Thymus (tissue), 11 donors: ENCODE measurements around the gene KCNH2. TPM values are rescaled to one million over a fixed set of nuclear protein-coding genes. Genes with fewer than 3 reads are reported as not detected.

ENCODE experiments used
- DNase-seq, 9 donors: peaks; one replicate each; pipeline ENCODE4 v3.0.0-alpha.2; 2013; ENCODE audit warnings: low spot score in 9 of 9, low read depth in 6 of 9, missing footprints in 1 of 9
- H3K27ac ChIP-seq, 2 donors: one replicate each; pipeline ENCODE4 v1.5.1; 2013; ENCODE audit warnings: control low read depth in 1 of 2, low read depth in 1 of 2, low read length in 1 of 2, mild to moderate bottlenecking in 1 of 2, moderate library complexity in 1 of 2
- H3K27me3 ChIP-seq, 2 donors: one replicate each; pipeline ENCODE4 v1.5.1; 2013; ENCODE audit warnings: low read length in 1 of 2; ENCODE audit not compliant: control insufficient read depth in 2 of 2, insufficient read depth in 1 of 2
- H3K36me3 ChIP-seq, 2 donors: one replicate each; pipeline ENCODE4 v1.5.1; 2013; ENCODE audit warnings: low read length in 1 of 2, mild to moderate bottlenecking in 1 of 2, moderate library complexity in 1 of 2; ENCODE audit not compliant: control insufficient read depth in 2 of 2, insufficient read depth in 2 of 2
- H3K4me1 ChIP-seq, 2 donors: one replicate each; pipeline ENCODE4 v1.5.1; 2013; ENCODE audit warnings: low read length in 2 of 2; ENCODE audit not compliant: control insufficient read depth in 2 of 2, insufficient read depth in 2 of 2
- H3K4me3 ChIP-seq, 2 donors: one replicate each; pipeline ENCODE4 v1.5.1; 2013; ENCODE audit warnings: low read length in 2 of 2, control low read depth in 1 of 2, mild to moderate bottlenecking in 1 of 2
- H3K9me3 ChIP-seq, 2 donors: one replicate each; pipeline ENCODE4 v1.5.1; 2013; ENCODE audit warnings: low read length in 1 of 2, mild to moderate bottlenecking in 1 of 2; ENCODE audit not compliant: control insufficient read depth in 2 of 2, insufficient read depth in 1 of 2
- WGBS: extraction: QIAGEN DNeasy Blood & Tissue Kit; methylation state at CpG from one replicate; pipeline ENCODE4 v1.1.7; 2013; 5-methylcytosine and 5-hydroxymethylcytosine counted together
- polyA plus RNA-seq: library from polyadenylated mRNA; stranded (reverse); fragments of 200-250 nt; gene quantifications from one replicate; pipeline ENCODE4 v1.2.3, GENCODE V29; 2013
- total RNA-seq: library from RNA; stranded (reverse); fragments of 120-200 nt; gene quantifications from one replicate; pipeline ENCODE4 v1.2.4, GENCODE V29; 2013
- donor health status: healthy.

KCNH2 gene
- total and polyA plus RNA-seq, 2 donors = 1.5 to 2.3 TPM

DNA sequence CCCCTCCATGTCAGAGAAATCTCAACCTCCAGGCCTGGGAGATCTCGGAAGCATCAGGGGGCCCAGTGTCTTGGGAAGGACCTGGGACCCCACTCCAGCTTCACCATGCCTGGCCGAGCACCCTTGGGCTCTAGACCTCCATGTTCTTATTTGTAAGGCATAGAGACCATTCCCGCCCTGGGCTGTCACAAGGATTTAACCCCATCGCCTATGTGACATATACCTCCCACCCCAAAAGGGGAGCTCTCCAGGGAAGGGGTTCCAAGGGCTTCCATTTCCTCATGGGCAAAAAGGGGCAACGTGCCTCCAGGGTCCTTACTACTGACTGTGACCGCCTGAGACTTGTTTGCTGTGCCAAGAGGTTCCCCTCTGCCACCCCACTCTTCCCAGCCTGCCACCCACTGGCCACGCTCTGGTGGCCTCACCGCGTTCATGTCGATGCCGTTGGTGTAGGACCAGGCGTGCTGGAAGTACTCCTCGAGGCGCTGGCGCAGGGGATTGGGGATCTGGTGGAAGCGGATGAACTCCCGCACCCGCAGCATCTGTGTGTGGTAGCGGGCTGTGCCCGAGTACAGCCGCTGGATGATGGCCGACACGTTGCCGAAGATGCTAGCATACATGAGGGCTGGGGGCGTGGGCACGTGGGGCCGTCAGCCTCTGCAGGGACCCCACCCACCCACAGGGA, 27.5 kb downstream of the KCNH2 start:
- Histone ChIP-seq H3K36me3 (no peaks in the 10 kb centered on the region), H3K4me3 (no peak overlapping the region), H3K27ac (no peak overlapping the region), H3K27me3 (peaks cover 2 to 66% of the 10 kb centered on the region in 2 donors), H3K4me1 (no peaks in the 10 kb centered on the region), H3K9me3 (no peaks in the 10 kb centered on the region)
- no peak for DNase-seq
- 97% methylated on average over 27 of the region's 27 CpGs for WGBS

DNA sequence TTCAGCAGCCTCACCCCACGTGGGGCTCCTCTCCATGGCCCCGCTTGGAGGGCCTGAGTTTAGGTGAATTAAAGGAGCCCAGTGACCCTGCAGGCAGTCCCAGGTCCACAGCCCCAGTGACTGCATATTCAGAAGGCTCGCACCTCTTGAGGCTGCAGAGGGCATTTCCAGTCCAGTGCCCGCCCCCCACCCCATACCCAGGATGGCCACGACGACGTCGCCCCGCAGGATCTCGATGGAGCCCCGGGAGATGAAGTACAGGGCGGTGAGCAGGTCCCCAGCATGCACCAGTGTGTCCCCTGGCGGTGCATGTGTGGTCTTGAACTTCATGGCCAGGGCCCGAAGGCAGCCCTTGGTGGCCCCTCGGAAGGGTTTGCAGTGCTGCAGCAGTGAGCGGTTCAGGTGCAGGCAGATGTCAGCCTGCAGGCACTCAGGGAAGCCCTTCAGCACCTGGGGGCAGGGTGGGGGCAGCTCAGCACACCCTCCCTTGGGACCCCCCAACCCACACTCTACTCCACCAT, 28.1 kb downstream of the KCNH2 start:
- WGBS = 96% methylated on average over 16 of the region's 16 CpGs
- no peak for DNase-seq
- Histone ChIP-seq H3K4me1 (no peaks in the 10 kb centered on the region), H3K27ac (no peak overlapping the region), H3K9me3 (no peaks in the 10 kb centered on the region), H3K27me3 (peaks cover 2 to 65% of the 10 kb centered on the region in 2 donors), H3K36me3 (no peaks in the 10 kb centered on the region), H3K4me3 (no peak overlapping the region)

DNA sequence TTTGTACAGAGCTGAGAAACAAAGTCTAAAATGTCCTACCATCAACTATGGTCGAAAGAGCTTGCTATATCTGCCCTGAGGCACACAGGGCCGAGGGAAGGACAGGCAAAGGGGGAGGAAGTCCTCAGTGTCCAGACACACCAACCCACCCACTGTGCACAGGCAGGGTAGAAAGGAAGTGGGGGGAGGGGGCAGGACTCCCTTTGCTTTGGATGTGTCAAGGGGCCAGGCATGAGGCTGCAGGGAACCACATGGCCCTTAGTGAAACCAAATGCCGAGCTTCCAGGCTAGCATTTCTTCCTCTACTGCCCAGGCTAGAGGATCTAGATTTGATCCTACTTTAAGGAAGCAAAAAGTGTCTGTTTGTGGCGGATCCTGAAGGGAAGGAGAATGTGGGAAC, 28.6 kb downstream of the KCNH2 start:
- peaks cover 0 to 60% of the 10 kb centered on the region in 2 donors for H3K27me3 ChIP-seq

DNA sequence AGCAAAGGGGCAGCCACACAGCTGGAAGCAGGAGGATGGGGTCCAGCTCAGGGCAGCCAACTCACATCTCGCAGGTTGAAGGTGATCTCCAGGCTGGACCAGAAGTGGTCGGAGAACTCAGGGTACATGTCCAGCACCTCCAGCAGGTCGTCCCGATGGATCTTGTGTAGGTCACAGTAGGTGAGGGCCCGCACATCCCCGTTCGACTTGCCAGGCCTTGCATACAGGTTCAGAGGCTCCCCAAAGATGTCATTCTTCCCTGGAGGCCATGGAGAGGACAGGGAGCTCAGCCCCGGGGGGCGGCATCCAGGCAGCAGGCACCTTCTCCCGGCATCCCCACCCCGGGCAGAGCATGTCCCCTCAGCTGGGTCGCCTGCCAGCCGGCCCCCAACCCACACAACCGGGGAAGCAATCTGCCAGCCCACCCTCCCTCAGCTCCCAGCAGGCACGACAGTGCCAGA, 29.3 kb downstream of the KCNH2 start:
- no peak for DNase-seq
- peaks cover 0 to 54% of the 10 kb centered on the region in 2 donors for H3K27me3 ChIP-seq
- WGBS = 93% methylated on average over 15 of the region's 15 CpGs
- H3K4me1 ChIP-seq = no peaks in the 10 kb centered on the region
- no peaks in the 10 kb centered on the region for H3K36me3 ChIP-seq
- H3K4me3 ChIP-seq = no peak overlapping the region
- no peak overlapping the region for H3K27ac ChIP-seq
- no peaks in the 10 kb centered on the region for H3K9me3 ChIP-seq

More for the DNA sequence above, 28.6 kb downstream of the KCNH2 start:
- Histone ChIP-seq H3K4me3 (no peak overlapping the region), H3K4me1 (no peaks in the 10 kb centered on the region), H3K36me3 (no peaks in the 10 kb centered on the region), H3K27ac (no peak overlapping the region), H3K9me3 (no peaks in the 10 kb centered on the region)
- 87% methylated on average over 4 of the region's 4 CpGs for WGBS
- DNase-seq = no peak

DNA sequence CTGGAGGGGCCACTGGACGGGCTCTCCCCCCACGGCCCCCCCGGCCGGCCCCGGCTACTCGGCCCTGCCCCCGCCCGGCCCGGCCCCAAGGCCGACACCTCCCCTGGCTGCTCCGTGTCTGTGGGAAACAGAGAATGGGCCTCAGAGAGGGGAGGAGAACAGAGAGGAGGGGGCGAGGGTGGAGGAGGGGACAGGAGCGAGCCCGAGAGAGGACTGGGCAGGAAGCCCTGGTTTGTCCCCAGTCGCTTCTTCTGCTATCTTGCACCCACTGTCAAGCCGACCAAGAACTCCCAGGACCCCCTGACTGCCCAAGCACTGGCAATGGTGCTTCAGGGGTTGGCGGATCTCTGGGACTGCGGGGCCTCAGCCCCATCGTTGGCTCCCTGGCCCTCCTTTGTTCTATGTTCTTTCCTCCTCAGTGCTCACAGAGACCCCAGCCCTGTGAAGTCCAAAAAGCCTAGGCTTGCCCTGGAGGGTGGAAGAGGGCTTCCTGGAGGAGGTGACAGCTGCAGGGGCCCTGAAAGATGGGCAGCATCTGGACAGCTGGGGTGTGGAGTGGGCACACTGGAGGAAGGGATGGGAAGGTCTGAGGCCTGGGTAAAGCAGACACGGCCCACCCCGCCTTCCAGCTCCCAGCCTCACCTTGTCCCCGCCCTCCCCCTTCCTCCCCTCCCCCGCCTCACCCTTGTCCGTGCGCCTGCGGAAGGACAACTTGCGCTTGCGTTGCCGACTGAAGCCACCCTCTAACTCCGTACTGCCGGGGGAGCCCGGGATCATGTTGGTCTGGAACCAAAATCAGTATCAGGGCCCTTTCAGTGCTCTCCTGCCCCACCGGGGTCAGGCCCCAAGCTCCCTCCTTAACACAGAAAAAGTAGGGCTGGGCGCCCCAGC, 30.1 kb downstream of the KCNH2 start:
- H3K36me3 ChIP-seq = no peaks in the 10 kb centered on the region
- H3K4me3 ChIP-seq = no peak overlapping the region
- no peaks in the 10 kb centered on the region for H3K9me3 ChIP-seq
- 54% methylated on average over 34 of the region's 34 CpGs for WGBS
- H3K4me1 ChIP-seq = no peaks in the 10 kb centered on the region
- no peak overlapping the region for H3K27ac ChIP-seq
- DNase-seq = no peak
- H3K27me3 ChIP-seq = peaks cover 0 to 51% of the 10 kb centered on the region in 2 donors

DNA sequence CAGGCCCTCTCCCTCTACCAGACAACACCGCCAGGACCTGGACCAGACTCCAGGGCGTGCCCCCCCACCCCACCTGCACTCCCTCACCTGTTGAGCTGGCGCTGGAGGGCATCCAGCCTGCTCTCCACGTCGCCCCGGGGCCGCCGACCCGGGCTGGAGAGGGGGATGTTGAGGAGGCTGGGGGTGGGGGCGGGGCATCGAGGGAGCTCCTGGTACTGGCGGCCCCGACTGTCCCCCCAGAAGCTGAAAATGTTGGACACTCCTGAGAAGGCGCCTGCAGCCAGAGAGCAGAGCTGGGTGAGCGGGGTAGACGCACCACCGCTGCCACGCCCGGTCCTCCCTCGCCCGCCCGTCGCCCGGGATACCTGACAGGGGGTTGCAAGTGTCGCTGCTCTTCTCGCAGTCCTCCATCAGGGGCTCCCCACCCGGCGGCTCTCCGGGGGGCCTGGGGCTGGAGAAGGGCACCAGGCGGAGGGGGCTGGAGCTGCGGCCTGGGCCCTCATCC, 30.8 kb downstream of the KCNH2 start:
- Histone ChIP-seq H3K4me1 (peaks cover 3 to 5% of the 10 kb centered on the region in 2 donors), H3K4me3 (no peak overlapping the region), H3K27me3 (peaks cover 0 to 51% of the 10 kb centered on the region in 2 donors), H3K27ac (no peak overlapping the region), H3K9me3 (no peaks in the 10 kb centered on the region), H3K36me3 (no peaks in the 10 kb centered on the region)
- 42% methylated on average over 31 of the region's 31 CpGs for WGBS
- no peak for DNase-seq

DNA sequence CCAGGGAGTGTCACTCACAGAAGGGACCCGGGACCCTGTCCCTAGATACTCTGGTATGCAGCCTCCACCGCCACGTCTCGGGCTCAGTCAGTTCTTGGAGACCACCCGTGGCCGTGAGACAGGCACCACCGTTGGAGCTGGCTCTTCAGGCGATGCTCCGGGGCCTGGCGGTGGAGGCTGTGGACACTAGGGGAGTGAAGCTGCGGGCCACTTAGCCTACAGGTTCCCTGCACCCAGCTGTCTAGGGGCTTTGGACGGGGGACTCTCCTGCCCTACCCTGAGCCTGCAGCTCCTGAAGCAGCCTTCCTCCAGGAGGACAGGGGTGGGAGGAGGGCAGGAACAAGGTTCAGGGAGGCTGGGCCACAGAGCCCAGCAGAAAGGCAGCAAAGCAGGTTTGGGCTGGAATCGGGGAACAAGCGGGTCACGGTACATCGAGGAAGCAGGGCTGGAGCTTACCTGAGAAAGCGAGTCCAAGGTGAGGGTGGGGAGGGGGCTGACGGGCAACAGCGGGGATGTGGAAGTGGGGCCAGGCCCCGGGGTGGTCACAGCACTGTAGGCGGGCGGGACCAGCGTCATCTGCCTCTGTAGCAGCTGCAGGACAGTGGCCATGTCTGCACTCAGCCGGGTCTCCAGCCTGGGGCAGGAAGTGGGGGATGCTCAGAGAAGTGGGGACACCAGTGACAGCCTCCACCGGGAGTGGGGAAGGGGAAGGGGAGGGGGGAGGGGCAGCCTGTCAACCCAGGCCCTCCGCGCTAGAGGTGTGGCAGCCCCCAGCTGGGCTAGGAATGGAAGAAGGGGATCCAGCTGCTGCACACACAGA, 31.5 kb downstream of the KCNH2 start:
- Histone ChIP-seq H3K27ac (no peak overlapping the region), H3K4me1 (peaks cover 9% of the 10 kb centered on the region in 2 donors)

DNA sequence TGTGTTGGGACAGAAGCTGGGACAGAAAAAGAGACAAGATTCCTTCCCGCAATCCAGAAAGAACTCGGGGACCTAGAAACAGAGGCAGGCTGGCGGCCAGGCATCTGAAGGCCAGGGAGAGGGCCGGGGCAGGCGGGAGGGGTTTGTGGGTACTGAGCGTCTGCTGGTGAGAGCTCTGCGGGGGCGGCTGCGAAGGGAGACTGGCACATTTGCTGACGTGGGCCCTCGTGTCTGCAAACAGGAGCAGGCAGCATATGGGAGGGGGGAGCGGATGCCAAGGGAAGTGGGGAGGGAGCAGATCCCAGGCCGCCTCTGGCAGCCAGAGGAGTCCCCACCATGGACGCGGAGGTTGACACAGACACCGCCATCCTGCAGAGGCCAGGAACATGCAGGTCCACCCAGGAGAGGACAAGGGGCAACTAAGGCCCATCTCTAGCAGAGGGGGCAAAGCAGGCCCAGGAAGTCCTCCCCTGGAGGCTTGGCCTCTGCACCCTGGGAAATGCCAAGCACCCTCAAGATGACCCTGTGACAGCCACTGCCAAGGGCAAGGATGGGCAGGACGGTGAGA, 32.2 kb downstream of the KCNH2 start:
- no peak overlapping the region for H3K27ac ChIP-seq
- peaks cover 0 to 51% of the 10 kb centered on the region in 2 donors for H3K27me3 ChIP-seq
- H3K9me3 ChIP-seq = no peaks in the 10 kb centered on the region
- 94% methylated on average over 17 of the region's 17 CpGs for WGBS
- no peak for DNase-seq
- no peak overlapping the region for H3K4me3 ChIP-seq
- H3K36me3 ChIP-seq = no peaks in the 10 kb centered on the region
- peaks cover 9 to 10% of the 10 kb centered on the region in 2 donors for H3K4me1 ChIP-seq

More for the DNA sequence above, 31.5 kb downstream of the KCNH2 start:
- Histone ChIP-seq H3K9me3 (no peaks in the 10 kb centered on the region), H3K27me3 (peaks cover 0 to 51% of the 10 kb centered on the region in 2 donors), H3K36me3 (no peaks in the 10 kb centered on the region), H3K4me3 (no peak overlapping the region)
- DNase-seq = no peak
- 85% methylated on average over 27 of the region's 27 CpGs for WGBS
